ENCODE measurements around the gene RILP. TPM values are rescaled to one million over a fixed set of nuclear protein-coding genes. Genes with fewer than 3 reads are reported as not detected.
A peak's percentile ranks its signal among the peaks of the same experiment; 100 is the strongest.

RILP gene
- total RNA-seq, 1 donor from 2014 or later, result 11.7 TPM

- DNase-seq (ENCODE audit: low spot score), result peak; percentile 42
Observed at GRCh38 chr17:1648173-1648962, 1.3 kb downstream of the RILP start.

GRCh38 chr17:1647802-1648171 is 1.9 kb downstream of the RILP start:
- no peak for DNase-seq (ENCODE audit: low spot score)

DNA sequence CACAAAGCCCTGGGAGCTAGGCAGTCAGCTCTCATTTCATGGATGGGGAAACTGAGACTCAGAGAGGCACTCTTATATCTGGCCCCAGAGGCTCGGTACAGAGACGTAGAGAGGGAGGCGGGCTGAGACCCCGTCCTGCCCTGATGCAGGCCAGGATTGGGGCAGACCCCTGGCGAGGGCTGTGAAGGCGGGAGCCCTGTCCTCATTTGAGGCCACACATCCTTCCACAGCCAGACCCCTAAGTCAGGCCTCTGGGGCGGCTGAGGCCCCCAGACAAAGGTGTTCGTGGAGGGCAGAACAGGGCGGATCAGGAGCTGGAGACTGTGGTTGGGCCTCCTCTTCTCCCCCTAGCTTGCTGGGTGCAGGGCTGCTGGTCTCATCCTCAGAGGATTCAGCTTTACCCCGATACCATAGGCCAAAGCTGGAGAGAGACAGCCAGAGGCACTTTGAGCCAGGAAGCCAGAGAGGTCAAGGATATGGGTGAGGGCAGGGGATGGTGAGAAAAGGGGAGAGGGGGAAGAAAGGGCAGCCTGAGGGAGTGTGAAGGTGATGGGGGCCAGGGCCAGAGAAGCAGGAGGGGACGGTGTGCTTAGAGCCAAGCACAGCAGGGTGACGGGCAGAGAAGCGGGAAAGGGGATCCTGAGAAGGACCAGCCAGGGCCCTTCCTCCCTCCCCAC is 3.3 kb downstream of the RILP start:
- DNase-seq (ENCODE audit: low spot score), result no peak

DNA sequence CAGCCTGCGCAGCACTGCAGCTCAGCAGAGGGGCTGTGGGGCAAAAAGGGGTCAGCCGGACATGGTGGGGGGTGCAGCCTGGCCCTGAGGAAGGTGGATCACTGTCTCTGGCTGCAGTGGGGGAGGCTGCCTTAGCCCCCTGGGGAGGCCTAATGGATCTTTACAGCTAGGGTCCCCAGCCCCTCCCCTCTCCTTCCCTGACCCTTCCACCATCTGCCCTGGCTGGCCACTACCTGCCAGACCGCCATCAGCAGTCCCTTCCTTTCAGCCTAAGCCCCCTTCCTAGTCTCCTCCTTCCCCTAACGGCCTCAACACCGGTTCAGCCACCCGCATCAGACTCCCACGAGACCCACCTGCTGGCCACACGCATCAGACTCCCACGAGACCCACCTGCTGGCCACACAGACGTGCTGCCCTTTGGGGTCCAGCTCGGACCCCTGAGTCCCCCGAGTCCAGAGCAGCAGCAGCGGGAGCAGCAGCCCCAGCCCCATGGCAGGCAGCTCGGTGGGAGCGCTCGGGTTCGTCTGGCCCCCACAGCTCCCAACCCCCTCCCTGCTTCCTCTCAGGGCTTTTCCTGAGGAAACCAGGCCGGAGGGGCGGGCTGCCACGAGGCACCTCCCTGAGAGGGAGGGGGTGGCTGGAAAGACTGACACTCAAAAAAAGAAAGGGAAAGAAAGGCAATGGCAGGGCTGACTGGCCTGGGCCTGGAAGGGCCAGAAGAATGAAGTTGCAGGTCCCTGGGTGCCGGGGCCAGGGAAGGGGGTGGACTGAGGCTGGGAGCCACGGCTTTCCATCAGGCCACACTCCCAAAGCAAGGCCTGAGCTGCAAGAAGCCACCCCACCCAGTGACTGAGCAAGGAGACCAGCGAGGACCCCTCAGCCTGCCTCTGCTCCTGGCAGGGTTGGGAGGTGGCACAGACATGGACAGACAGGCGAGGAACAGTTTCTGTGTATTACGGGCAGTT is 4.2 kb downstream of the RILP start, which contains the start of gene SCARF1:
TSS of gene SCARF1 (minus strand) at position 526 of the 965 bp plus-strand sequence. CDS start at position 491, 35 bp downstream.
- DNase-seq (ENCODE audit: low spot score), result no peak

GRCh38 chr17:1644493-1645206 is 5.0 kb downstream of the RILP start:
- no peak for DNase-seq (ENCODE audit: low spot score)

GRCh38 chr17:1643999-1644492 is 5.6 kb downstream of the RILP start:
- no peak for DNase-seq (ENCODE audit: low spot score)

- DNase-seq (ENCODE audit: low spot score), result peak; percentile 67
Observed at GRCh38 chr17:1643293-1643998, 6.2 kb downstream of the RILP start.

- no peak for DNase-seq (ENCODE audit: low spot score)
Observed at GRCh38 chr17:1641065-1641403, 8.6 kb downstream of the RILP start.

DNA sequence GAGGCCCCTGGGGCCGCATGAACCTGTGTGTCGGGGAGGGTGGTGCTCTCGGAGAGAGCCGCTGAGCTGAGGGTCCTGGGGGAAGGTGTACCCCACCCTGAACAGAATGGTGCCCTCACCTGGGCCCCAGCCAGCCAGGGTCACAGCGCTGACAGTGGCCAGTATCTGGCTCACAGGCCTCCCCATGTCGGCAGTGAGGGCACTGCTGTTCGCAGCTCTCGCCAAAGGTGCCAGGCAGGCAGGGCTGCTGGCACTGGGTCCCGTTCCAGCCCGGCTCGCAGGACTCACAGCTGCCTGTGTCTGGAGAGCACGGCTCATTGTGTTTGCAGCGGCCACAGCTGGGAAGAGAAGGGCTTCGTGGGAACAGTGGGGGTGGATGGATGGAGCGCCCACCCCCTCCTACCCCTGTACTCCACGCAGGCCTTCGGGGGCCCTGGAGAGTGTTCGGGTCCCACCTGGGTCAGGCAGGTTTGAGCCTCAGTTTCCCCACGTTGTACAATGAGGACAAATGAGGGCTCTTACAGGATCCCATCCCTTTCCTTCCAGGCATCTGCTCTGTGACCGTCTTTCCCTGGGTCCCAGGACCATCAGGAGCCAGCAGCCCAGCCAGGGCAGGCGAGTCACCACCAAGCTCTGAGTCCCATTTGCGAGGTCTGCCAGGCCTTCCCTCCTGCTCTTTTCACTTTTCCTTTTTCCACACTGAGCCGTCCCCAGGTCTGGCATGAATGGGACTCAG is 9.2 kb downstream of the RILP start:
- DNase-seq (ENCODE audit: low spot score), result no peak

GRCh38 chr17:1639549-1640180 is 10.0 kb downstream of the RILP start:
- no peak for DNase-seq (ENCODE audit: low spot score)

GRCh38 chr17:1638624-1639300 is 10.9 kb downstream of the RILP start:
- no peak for DNase-seq (ENCODE audit: low spot score)

GRCh38 chr17:1638171-1638590 is 11.5 kb downstream of the RILP start:
- DNase-seq (ENCODE audit: low spot score), result no peak

DNA sequence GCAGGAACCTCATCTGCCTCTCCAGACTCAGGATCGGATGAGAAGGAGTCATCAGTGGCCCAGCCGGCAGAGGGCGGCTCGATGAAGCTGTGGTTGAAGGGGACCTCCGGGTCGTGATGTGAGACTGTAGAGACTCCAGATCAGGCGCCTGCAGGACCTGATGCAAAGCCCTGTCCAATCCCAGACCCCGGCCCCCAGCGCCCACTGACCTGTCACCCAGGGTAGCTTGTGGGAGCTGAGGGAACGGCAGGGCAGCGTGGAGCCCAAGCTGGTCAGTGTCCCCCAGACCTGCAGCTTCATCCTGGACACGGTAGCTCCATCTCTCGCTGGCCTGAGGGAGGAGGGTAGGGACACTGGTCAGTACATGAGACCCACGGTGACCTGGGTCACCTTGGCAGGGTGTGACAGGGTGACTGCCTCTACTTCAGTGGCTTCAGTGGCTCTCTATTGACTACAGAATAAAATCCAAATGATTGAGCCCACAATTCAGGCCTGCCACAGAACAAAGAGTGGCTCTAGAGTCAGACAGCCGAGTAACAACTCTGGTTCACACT is 12.9 kb downstream of the RILP start:
- no peak for DNase-seq (ENCODE audit: low spot score)

- DNase-seq (ENCODE audit: low spot score), result no peak
Observed at GRCh38 chr17:1635675-1636465, 13.8 kb downstream of the RILP start.

- no peak for DNase-seq (ENCODE audit: low spot score)
Observed at GRCh38 chr17:1634841-1635650, 14.6 kb downstream of the RILP start.

- DNase-seq (ENCODE audit: low spot score), result no peak
Observed at GRCh38 chr17:1630662-1631061, 19.0 kb downstream of the RILP start.

All from mucosa of gallbladder (tissue), 1 donor.